ENCODE measurements around the gene CNOT6.

Gene CNOT6

DNA sequence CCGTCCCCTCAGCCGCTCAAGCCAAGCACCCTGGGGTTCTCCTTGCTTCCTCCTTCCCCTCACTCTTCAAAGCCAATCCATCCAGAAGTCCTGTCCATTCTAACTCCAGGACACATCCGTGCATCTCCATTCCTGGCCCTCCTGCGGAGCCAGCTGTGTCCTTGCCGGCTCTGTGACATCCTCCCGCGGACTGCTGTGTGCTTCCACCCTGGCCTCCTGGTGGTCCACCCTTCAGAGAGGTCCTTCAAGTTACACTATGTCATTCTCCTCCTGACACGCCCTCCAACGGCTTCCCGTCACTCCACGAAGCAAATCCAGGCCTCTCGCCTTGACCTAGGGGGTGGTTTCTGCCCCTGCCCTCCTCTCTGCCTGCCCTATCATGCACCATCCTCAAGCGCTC, 110.1 kb downstream of the CNOT6 start:
- H3K4me2 ChIP-seq (ENCODE audit: insufficient read depth, low read length): no peak overlapping the region
- no peaks in the 10 kb centered on the region for H3K79me2 ChIP-seq (ENCODE audit: insufficient read depth, low read length)
- H3K4me3 ChIP-seq (ENCODE audit: low read depth in 1 of 2, low read length in 2 of 2): no peak overlapping the region
- H3K4me1 ChIP-seq (ENCODE audit: insufficient read depth, low read length): no peaks in the 10 kb centered on the region
- DNase-seq: no peak
- no peaks in the 10 kb centered on the region for H3K9me3 ChIP-seq (ENCODE audit: insufficient read depth, low read length, severe bottlenecking)
- ATAC-seq (ENCODE audit: insufficient read depth, low read depth): no peak
- H3K9ac ChIP-seq (ENCODE audit: low read depth, low read length): no peak overlapping the region
- TF ChIP-seq EZH2 (IDR thresholded peaks at IDR 0.05; ENCODE audit: borderline replicate concordance, low read depth, low read length, severe bottlenecking): no peak
- TF ChIP-seq, protein P1, sequence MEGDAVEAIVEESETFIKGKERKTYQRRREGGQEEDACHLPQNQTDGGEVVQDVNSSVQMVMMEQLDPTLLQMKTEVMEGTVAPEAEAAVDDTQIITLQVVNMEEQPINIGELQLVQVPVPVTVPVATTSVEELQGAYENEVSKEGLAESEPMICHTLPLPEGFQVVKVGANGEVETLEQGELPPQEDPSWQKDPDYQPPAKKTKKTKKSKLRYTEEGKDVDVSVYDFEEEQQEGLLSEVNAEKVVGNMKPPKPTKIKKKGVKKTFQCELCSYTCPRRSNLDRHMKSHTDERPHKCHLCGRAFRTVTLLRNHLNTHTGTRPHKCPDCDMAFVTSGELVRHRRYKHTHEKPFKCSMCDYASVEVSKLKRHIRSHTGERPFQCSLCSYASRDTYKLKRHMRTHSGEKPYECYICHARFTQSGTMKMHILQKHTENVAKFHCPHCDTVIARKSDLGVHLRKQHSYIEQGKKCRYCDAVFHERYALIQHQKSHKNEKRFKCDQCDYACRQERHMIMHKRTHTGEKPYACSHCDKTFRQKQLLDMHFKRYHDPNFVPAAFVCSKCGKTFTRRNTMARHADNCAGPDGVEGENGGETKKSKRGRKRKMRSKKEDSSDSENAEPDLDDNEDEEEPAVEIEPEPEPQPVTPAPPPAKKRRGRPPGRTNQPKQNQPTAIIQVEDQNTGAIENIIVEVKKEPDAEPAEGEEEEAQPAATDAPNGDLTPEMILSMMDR (IDR thresholded peaks at IDR 0.05; ENCODE audit: borderline replicate concordance, extremely low read depth, low read length, poor library complexity, severe bottlenecking): no peak
- H4K20me1 ChIP-seq (ENCODE audit: insufficient read depth, low read length): no peaks in the 10 kb centered on the region
- H3K36me3 ChIP-seq (ENCODE audit: insufficient read depth, low read length): no peaks in the 10 kb centered on the region
- H3K27me3 ChIP-seq (ENCODE audit: insufficient read depth, low read length, poor library complexity): no peaks in the 10 kb centered on the region
- no peak overlapping the region for H2AFZ ChIP-seq (ENCODE audit: low read depth, low read length)
- H3K27ac ChIP-seq (ENCODE audit: low read length): no peak overlapping the region

DNA sequence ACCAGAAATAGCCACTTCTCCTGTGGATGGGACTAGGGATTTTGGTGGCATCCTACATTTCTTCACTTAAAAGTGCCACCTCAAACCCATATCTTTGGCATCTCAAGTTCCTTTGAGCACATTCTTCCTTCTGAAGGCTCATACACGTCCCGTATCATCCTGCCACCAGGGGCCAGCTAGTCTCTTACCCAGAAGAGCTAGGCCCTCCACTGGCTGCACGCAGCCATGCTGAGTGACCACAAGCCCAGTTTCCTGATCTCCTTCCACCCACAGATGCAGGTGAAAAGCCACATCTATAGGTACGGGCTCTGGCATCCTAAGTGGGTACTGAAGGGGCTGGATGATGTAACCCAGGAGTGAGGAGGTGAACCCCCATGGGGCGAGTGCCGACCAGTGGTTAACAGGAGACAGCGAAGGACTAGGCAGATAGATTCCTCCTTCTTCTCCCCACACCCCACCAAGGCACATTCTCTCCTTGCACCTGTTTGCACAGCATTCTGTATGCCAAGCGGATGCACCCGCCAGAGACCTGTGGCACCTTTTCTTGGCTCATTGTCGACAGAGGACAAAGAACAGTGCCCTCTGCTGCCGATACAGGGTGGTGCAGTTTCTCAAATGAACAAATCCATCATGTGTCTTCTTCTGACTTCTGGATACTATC, 111.5 kb downstream of the CNOT6 start:
- no peak overlapping the region for H3K4me3 ChIP-seq (ENCODE audit: low read depth in 1 of 2, low read length in 2 of 2)
- H3K4me1 ChIP-seq (ENCODE audit: insufficient read depth, low read length): no peaks in the 10 kb centered on the region
- ATAC-seq (ENCODE audit: insufficient read depth, low read depth): peak; percentile 73
- peak; percentile 73 for DNase-seq
- H3K27me3 ChIP-seq (ENCODE audit: insufficient read depth, low read length, poor library complexity): no peaks in the 10 kb centered on the region
- no peaks in the 10 kb centered on the region for H3K9me3 ChIP-seq (ENCODE audit: insufficient read depth, low read length, severe bottlenecking)
- H3K79me2 ChIP-seq (ENCODE audit: insufficient read depth, low read length): no peaks in the 10 kb centered on the region
- H3K36me3 ChIP-seq (ENCODE audit: insufficient read depth, low read length): no peaks in the 10 kb centered on the region
- H3K27ac ChIP-seq (ENCODE audit: low read length): no peak overlapping the region
- H4K20me1 ChIP-seq (ENCODE audit: insufficient read depth, low read length): no peaks in the 10 kb centered on the region
- no peak overlapping the region for H3K9ac ChIP-seq (ENCODE audit: low read depth, low read length)
- H3K4me2 ChIP-seq (ENCODE audit: insufficient read depth, low read length): no peak overlapping the region
- no peak overlapping the region for H2AFZ ChIP-seq (ENCODE audit: low read depth, low read length)
- TF ChIP-seq, protein P1 (IDR thresholded peaks at IDR 0.05; ENCODE audit: borderline replicate concordance, extremely low read depth, low read length, poor library complexity, severe bottlenecking): peak; percentile 92
- no peak for TF ChIP-seq EZH2 (IDR thresholded peaks at IDR 0.05; ENCODE audit: borderline replicate concordance, low read depth, low read length, severe bottlenecking)

DNA sequence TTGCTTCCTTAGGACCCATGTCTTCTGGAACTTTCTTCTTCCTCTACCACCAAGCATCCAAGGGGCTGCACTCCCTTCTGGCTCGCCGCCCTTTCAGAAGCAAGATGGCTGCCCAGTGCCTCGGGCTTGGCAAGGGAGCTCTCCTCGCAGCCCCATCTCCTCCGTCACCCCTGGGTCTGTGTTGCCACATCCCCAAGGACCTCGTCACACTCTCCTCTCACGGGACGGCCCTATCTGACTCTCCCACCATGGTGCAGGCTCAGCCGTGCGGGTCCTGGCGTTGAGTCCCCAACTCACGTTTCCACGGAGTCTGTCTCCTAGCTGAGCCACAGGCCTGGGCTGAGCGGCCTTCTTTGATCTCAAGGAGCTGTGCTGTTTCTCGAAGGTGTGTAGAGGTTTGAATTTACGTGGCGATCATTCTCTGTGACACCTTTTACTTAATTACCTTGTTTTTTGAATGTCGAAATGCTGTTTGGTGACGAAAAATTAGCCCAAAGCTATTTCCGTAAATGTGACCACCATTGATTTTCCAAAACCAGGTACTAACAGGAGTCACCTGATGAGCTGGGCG, 112.1 kb downstream of the CNOT6 start:
- Histone ChIP-seq H3K4me1 (ENCODE audit: insufficient read depth, low read length) (no peaks in the 10 kb centered on the region), H3K36me3 (ENCODE audit: insufficient read depth, low read length) (no peaks in the 10 kb centered on the region), H3K27ac (ENCODE audit: low read length) (no peak overlapping the region), H2AFZ (ENCODE audit: low read depth, low read length) (no peak overlapping the region), H3K4me3 (ENCODE audit: low read depth in 1 of 2, low read length in 2 of 2) (no peak overlapping the region), H3K9ac (ENCODE audit: low read depth, low read length) (no peak overlapping the region), H3K27me3 (ENCODE audit: insufficient read depth, low read length, poor library complexity) (no peaks in the 10 kb centered on the region), H3K79me2 (ENCODE audit: insufficient read depth, low read length) (no peaks in the 10 kb centered on the region), H3K4me2 (ENCODE audit: insufficient read depth, low read length) (no peak overlapping the region), H3K9me3 (ENCODE audit: insufficient read depth, low read length, severe bottlenecking) (no peaks in the 10 kb centered on the region), H4K20me1 (ENCODE audit: insufficient read depth, low read length) (no peaks in the 10 kb centered on the region)
- TF ChIP-seq, protein P1 (IDR thresholded peaks at IDR 0.05; ENCODE audit: borderline replicate concordance, extremely low read depth, low read length, poor library complexity, severe bottlenecking): no peak
- TF ChIP-seq EZH2 (IDR thresholded peaks at IDR 0.05; ENCODE audit: borderline replicate concordance, low read depth, low read length, severe bottlenecking): no peak
- DNase-seq (no peak), ATAC-seq (ENCODE audit: insufficient read depth, low read depth) (peak; percentile 20; the same call in 2 of the 3 replicates)
